GM12892 (cell line): Measurements from ENCODE around the gene MCEE.

Source experiments
- POLR2A ChIP-seq: IDR thresholded peaks from 2 replicates; pipeline ENCODE4 v1.6.1; 2011; ENCODE audit warnings: low read depth, low read length, control low read depth
- POLR2AphosphoS5 ChIP-seq: IDR thresholded peaks from 2 replicates; pipeline ENCODE4 v1.6.1; 2011; ENCODE audit warnings: low read depth, low read length, control low read depth

- TF ChIP-seq POLR2A (no peak), POLR2AphosphoS5 (no peak)
These were observed 63.2 kb downstream of the MCEE start for GRCh38 chr2:71066856-71067255.
